HG02759 (cell line): ENCODE measurements around the gene TMEM117.
"Not testable (repeated sequence)": the region's sequence is repeated elsewhere in the genome, so short reads cannot be mapped to it uniquely, and the experiment has no call there.

ENCODE experiments used
- ATAC-seq: cut with Tn5 transposase; IDR thresholded peaks from one replicate; pipeline ENCODE4 v1.9.1; 2021; ENCODE audit warnings: mild to moderate bottlenecking, moderate library complexity; ENCODE audit not compliant: unreplicated experiment

TMEM117 gene

DNA sequence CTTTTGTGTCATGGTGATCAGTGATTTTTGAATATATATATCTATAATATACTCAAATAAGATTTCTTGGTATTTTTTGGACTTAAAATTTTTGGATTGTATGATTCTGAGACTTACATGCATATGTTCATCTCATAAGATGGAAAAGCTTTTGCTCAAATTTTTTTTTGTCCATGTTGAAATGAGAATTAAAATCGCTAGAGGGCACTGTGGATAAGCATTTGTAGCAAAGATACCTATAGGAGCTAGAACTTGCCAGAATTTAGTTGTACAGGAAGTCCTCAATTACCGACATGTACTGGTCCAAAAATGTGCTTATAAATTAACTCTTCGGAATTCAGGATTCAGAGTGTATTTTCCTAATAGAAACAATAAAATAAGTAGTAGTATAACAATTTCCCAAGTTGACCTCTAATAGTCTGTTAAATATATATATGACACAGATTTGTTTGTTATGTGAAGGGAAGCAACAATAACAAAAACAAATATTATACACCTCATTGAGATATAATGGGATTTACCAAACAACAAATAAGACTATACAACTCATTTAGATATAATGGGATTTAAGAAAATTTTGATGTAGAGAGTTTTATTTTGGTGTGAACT is 179.6 kb downstream of the TMEM117 start:
- ATAC-seq, result peak; percentile 71

DNA sequence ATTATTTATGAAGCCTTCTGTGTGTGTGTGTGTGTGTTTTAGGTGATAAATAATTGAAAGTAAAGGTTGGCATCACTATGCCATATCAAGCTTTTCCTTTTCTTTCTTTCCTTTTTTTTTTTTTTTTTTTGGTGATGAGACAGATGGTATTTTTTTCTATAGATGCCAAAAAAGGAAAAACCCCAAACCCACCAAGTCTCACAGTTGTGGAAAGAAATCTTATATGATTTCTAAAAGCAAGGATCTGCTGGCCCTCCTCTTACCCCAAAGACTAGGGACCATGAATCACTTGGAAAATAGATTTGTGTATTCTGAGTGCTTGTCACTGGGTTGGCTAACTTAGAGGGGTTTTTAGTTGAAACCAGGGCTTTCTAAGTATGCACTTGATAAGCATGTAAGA is 181.3 kb downstream of the TMEM117 start:
- ATAC-seq, result no peak

- ATAC-seq, result no peak
These were observed 183.2 kb downstream of the TMEM117 start for GRCh38 chr12:44019118-44019517.

- ATAC-seq, result no peak
These were observed 184.7 kb downstream of the TMEM117 start for GRCh38 chr12:44020555-44020954.

DNA sequence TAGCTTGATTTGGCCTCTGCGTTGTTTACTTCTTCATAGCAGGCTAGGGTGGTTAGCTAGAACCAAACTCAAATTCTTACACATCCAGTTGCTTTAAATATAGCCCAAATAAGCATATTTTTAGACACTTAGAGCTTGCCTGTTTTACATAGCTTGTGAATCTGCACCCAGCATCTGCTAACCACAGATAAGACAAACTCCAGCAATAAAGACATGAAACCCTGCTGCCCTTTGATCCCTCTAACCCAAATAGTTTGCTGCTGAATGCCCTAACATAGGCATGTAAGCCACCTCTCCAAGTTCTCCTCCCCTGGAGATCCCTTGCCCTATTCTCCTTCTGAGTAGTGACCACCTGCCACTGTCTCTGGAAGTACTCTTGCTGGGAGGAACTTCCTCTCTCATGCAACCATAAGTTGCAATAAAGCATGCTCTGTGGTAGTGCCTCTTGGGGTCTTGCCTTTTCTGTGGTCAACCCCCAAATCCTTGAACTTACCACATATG is 185.6 kb downstream of the TMEM117 start:
- peak; percentile 82 for ATAC-seq

DNA sequence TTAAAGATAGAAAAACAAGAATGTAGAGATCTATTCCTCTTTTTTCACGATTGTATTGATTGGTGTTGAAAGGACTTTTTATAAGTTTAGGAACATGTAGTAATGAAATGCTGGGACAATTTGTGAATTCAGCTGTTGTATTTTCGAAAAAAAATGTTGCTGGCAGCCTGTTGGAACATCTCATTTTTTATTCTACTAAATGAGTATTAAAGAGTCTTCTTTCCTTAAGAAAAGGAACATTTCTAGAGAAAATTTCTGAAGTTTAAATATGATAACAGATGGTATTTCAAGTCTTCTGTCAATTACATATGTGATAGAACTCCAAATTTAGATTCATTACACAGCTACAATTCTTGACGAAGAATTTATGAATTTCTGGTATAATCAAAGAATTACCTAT is 189.6 kb downstream of the TMEM117 start:
- ATAC-seq, result no peak

DNA sequence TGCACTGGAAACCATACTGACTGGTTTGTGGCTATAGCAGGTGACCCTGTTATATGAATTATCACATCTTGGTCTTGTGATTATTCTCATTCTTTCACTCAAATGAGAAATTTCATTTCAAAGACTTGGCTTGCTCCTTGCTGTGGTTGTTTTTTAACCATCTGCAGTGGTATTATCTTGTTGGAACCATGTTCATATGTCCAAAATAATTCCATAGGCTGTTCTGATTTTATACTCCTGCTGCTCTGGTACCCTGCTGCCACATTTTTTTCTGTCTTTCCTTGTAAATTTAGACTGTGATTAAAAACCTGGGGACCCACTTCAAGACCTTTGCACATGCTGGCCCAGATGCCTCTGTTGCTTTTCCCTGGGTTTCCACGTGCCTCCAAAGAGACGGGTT is 190.2 kb downstream of the TMEM117 start:
- no peak for ATAC-seq

- ATAC-seq, result not testable (repeated sequence)
These were observed 191.0 kb downstream of the TMEM117 start for GRCh38 chr12:44026926-44027325.

- no peak for ATAC-seq
These were observed 193.3 kb downstream of the TMEM117 start for GRCh38 chr12:44029194-44029593.

DNA sequence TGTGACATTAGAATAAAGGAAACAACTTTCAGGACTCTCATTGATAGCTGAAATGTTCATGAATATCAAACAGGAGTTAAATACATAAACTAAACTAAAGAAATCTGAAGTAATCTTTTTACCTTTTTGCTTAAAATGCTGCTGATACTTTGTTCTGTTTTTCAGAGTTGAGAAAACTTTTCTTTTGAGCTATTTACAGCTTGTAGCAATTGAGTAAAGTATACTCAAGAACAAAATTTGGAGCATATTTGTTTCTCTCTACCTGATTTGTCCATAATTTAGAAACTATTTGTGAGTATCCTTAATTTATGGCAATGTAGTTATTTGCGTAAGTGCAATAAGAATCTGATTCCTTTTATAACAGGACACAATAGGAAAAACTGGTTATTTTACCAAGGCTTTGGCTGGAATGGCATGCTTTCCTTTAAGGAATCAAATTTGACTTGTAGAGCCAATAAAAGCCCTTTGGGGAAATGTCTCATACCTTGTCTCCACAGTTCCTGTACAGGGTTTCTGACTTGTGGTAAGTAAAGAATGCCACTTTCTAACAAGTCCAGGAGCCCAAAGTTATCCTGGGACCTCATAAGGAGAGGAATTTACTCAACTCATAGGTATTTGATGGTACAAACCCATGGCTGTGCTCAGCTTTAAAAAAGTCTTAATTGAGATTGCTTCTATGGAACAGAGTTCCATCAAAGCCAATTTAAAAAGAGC is 195.7 kb downstream of the TMEM117 start:
- no peak for ATAC-seq

DNA sequence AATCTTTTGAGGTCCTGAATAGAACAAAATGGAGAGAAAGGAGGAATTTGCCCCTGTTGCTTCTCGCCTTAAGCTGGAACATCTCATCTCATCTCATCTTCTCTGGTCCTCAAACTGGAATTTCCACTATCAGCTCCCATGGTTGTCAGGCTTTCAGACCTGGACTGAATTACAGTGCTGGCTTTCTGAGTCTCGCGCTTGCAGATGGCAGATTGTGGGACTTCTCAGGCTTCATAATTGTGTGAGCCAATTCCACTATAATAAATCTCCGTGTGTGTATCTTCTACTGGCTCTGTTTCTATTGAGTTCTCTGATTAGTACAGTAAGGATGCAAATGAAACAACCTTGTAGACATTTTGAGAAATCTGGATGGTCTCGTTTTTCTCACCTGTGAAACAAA is 199.0 kb downstream of the TMEM117 start:
- no peak for ATAC-seq

GRCh38 chr12:44036875-44037443 is 201.1 kb downstream of the TMEM117 start:
- ATAC-seq, result no peak

DNA sequence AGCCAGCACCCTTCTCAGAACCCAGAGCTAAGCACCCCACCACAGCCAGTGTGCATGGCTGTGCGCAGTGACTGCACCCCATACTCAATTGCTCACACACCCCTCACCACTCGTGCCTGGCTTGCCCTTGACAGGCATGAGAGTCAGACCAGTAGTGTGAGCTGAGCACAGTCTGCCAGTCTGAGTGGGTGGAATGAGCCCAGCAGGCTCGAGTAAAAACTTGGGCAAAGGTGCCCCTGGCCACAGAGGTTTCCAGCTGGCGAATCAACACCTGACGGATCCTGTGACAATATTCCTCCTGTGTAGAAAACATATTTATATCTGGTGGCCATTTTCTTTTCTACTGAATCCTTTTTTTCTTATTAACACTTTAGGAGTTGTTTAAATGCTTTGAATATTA is 202.5 kb downstream of the TMEM117 start:
- ATAC-seq, result no peak

- ATAC-seq, result not testable (repeated sequence)
These were observed 208.6 kb downstream of the TMEM117 start for GRCh38 chr12:44044491-44044890.

DNA sequence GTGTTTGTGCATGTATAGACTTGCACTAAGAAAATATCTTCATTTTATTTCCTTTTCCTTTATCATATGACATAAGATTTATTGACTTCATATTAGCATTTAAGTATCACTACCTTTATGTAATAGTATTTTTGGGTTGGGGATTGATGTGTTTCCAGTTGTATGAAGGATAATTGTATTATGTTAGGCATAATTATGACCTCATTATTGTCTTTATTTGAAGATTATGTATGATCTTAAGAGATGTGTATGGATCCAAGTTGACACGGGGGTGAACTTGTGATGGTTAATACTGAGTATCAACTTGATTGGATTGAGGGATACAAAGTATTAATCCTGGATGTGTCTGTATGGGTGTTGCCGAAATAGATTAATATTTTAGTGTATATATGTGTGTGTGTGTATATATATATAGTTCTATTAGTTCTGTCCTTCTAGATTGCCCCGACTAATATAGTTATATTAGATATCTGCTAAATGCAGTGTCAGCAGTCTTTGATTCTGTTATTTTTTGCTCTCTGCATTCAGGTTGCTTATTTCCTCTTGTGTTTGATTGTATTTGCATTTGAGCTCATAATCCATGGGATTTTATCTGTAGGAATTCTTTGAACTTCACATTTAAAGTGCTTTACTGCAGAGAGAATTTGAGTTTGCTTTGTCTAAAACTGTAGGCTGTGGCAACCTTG is 211.0 kb downstream of the TMEM117 start:
- no peak for ATAC-seq

- ATAC-seq, result no peak
These were observed 216.7 kb downstream of the TMEM117 start for GRCh38 chr12:44052554-44052953.

DNA sequence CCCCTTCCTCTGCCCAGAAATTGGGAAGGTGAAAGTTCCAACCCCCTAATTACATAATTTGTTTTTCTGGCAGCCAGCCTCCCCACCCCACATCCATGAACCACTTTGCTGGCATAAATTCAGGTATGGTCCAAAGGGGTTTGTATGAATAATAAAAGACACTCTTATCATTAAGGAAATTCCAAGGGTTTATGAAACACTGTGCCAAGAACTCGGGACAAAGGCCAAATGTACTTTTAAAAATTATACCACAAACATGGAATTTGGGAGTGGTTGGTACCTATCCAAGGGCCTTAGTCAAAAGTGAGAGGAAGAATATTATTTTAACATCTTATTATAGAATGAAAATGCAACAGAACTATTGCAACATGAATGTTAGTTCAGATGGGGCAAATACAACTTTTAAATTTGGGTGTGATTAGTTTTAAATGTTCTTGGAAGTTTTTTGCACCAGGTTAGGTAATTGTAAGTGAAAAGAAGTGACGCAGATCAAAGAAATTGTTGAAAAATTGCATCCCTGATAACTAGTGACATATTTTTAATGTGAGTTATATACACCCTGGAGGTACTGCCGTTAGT is 217.8 kb downstream of the TMEM117 start:
- ATAC-seq, result no peak

DNA sequence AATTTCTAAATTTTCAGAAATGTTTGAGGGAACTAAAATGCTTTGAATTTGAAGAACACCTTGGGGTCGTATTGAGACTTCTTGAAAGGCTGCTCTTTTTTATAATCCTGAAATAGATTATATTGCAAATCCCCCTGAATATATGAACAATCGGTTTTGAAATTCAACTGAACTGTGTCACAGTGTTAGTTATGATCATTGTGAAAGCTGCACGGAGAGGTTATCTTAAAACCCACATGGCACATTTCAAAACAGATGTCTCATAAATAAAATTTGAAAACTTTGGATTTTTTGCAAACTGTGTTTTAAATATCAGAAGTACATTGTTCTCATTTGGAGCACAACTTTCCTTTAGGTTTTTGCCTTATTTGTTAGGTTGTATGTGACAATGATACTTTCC is 218.4 kb downstream of the TMEM117 start:
- ATAC-seq, result no peak

GRCh38 chr12:44058366-44058765 is 222.5 kb downstream of the TMEM117 start:
- no peak for ATAC-seq

- ATAC-seq, result no peak
These were observed 223.6 kb downstream of the TMEM117 start for GRCh38 chr12:44059476-44059875.

DNA sequence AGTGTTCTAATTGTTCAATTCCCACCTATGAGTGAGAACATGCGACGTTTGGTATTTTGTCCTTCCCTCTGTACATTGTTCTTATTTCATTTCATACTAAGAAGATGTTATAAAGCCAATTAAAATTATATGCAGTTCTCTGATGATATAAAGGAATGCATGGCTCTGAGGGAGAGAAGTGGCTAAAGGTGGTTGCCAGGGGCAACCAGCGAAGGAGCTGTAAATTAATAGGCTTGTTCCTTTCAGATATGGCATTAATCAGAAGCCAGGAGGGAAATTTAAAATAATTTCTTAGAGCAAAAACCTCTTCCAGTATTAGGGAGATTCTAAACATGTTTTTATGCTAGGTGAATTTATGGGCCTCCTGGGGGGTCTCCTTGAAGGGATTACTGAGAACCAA is 227.8 kb downstream of the TMEM117 start:
- ATAC-seq, result no peak
